ENCODE measurements around the gene PSMC1.

DNA sequence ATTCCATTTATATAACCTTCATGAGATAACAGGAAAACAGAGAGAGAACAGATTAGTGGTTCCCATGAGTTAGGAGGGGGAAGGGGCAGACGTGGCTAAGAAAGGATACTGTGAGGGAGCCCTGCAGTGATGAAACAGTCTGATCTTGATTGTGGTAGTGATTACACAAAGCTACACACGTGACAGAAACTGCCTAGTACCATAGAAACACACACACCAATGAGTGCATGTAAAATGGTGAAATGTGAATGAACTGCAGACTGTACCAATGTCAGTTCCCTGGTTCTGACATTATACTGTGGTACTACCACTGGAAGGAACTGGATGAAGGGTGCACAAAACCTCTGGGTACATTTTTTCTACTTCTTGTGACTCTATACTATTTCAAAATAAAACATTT is 38.5 kb downstream of the PSMC1 start:
- TF ChIP-seq CTCF (IDR thresholded peaks at IDR 0.05) (no peak), EP300 (IDR thresholded peaks at IDR 0.05) (no peak), POLR2AphosphoS5 (IDR thresholded peaks at IDR 0.05) (no peak), POLR2A (IDR thresholded peaks at IDR 0.05) (no peak)
